Activated CD8-positive, alpha-beta T cell treated with anti-CD3 and anti-CD28 coated beads for 36 hours (primary cell): ENCODE measurements around the gene FAR2. TPM values are rescaled to one million over a fixed set of nuclear protein-coding genes. Genes with fewer than 3 reads are reported as not detected.
A peak's percentile ranks its signal among the peaks of the same experiment; 100 is the strongest.

Source experiments
- ATAC-seq: fragments of 200-7000 bp; cut with Tn5 transposase; one replicate; pipeline ENCODE4 v1.10.0; 2021; ENCODE audit warnings: mild to moderate bottlenecking, moderate library complexity
- CTCF ChIA-PET: fragments of 350-600 bp; sonication (Branson Sonifier 250); formaldehyde crosslinking; loops from one replicate; lab custom pipeline; 2021; ENCODE audit warnings: antibody characterized with exemption; lab: Charles Lee
- POLR2A ChIA-PET: fragments of 350-600 bp; sonication (Branson Sonifier 250); formaldehyde crosslinking; loops from one replicate; lab custom pipeline; 2021; ENCODE audit warnings: antibody characterized with exemption; lab: Charles Lee
- DNase-seq: peaks from one replicate; pipeline ENCODE4 v3.0.0-alpha.2; 2020
- H3K27ac Mint-ChIP-seq: one replicate; pipeline ENCODE4 v1.8.0; 2021; ENCODE audit warnings: mild to moderate bottlenecking, mixed read lengths
- H3K27me3 Mint-ChIP-seq: one replicate; pipeline ENCODE4 v1.8.0; 2021; ENCODE audit warnings: mixed read lengths
- H3K36me3 Mint-ChIP-seq: one replicate; pipeline ENCODE4 v1.8.0; 2021; ENCODE audit warnings: low read depth, mixed read lengths
- H3K4me1 Mint-ChIP-seq: one replicate; pipeline ENCODE4 v1.8.0; 2021; ENCODE audit warnings: low read depth, mixed read lengths
- H3K4me3 Mint-ChIP-seq: one replicate; pipeline ENCODE4 v1.8.0; 2021; ENCODE audit warnings: mild to moderate bottlenecking, moderate library complexity, mixed read lengths
- H3K9me3 Mint-ChIP-seq: one replicate; pipeline ENCODE4 v1.8.0; 2021; ENCODE audit warnings: mixed read lengths
- intact Hi-C: fragments of 100-400 bp; cut with micrococcal nuclease; formaldehyde crosslinking; loops from one replicate; pipeline ENCODE4 v1.10.0; 2022
- total RNA-seq, 2 experiments: library from RNA; stranded (reverse); gene quantifications; one replicate each; pipeline ENCODE4 v1.2.3, GENCODE V29; 2021
- TF ChIP-seq, protein P1 (sequence below): fragments of 200-600 bp; IDR thresholded peaks from one replicate; pipeline ENCODE4 v1.8.0; 2022; ENCODE audit warnings: antibody characterized with exemption, mild to moderate bottlenecking

The FAR2 gene
- total RNA-seq, 2 experiments from 2014 or later: 6.0 to 7.0 TPM

DNA sequence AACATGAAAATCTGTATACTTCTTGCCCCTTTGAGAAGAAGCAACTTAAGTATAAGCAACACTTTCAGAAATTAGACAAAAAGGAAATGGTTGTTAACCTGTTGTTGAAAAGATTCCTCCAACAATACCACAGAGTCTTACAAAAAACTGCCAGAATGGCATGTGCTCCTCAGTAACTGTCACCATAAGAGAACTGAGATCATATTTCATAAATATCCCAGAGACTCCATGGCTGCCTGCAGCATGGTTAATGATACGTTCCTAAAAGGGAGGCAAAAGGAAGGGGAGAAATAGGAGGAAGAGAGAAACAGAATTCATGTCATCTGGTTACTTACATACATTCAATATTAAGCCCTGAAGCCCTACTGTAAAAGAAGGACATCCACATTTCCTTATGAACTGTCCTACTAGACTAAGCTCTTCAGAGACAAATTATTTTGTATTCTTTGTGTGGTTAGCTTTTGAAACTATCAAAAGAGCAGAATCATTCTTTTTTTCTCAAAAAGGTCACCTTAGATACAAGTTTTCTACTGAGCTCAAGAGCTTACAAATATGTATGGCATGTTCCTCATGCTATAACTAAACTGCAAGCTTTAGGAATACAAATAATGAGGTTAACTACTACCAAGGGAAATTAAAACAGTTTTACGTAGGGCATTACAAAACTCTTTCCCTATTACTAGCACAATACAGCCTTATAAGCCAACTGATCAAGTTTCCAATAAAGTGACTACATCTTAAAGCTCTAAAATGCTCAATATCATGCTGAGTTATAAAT is 194.1 kb downstream of the FAR2 start:
- Mint-ChIP-seq H3K27ac (no peak overlapping the region), H3K4me3 (no peak overlapping the region), H3K27me3 (no peaks in the 10 kb centered on the region), H3K36me3 (peaks cover 18% of the 10 kb centered on the region), H3K4me1 (peaks cover 7% of the 10 kb centered on the region), H3K9me3 (no peaks in the 10 kb centered on the region)
- POLR2A ChIA-PET: interaction anchor here (0.6 to 0.7 kb wide), 2 partner anchors 106 to 178 kb away, joined by 3 read pairs; no protein-coding TSS in a partner anchor
- ATAC-seq: no peak
- intact Hi-C loops: no loop called here
- CTCF ChIA-PET: interaction anchor here (0.8 kb wide), 1 partner anchor 26 kb away, joined by 4 read pairs; no protein-coding TSS in a partner anchor
- no peak for DNase-seq
- TF ChIP-seq, protein P1, sequence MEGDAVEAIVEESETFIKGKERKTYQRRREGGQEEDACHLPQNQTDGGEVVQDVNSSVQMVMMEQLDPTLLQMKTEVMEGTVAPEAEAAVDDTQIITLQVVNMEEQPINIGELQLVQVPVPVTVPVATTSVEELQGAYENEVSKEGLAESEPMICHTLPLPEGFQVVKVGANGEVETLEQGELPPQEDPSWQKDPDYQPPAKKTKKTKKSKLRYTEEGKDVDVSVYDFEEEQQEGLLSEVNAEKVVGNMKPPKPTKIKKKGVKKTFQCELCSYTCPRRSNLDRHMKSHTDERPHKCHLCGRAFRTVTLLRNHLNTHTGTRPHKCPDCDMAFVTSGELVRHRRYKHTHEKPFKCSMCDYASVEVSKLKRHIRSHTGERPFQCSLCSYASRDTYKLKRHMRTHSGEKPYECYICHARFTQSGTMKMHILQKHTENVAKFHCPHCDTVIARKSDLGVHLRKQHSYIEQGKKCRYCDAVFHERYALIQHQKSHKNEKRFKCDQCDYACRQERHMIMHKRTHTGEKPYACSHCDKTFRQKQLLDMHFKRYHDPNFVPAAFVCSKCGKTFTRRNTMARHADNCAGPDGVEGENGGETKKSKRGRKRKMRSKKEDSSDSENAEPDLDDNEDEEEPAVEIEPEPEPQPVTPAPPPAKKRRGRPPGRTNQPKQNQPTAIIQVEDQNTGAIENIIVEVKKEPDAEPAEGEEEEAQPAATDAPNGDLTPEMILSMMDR: no peak

DNA sequence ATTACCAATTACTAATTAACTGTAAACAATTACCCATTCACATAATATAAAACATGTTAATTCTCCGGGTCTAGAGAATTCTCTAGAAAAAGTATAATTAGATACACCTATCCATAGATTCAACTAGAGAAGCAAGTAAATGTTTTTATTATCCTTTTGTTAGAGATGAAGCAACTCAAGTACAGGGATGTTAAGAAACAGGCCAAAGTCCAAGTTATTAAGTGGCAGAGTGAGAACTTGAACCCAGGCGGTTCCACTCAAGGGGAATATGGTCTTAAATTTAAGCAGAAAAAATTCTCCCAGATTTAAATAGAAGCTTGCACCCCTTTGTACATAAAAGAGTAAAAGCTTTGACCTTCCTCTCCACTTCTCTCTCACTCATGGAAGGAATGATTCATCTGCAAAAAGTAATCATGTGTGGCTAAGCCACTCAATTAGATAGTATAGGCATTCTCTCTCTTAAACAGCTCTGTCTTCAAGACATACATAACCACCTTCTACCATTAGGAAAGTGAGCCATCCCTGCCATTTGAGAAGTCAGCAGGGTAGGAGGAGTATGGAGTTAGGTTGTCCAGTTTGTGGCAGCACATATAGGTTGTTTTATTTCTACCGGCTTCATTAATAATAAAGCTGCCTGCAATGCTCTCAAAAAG is 197.8 kb downstream of the FAR2 start:
- no peak overlapping the region for H3K27ac Mint-ChIP-seq
- peaks cover 15% of the 10 kb centered on the region for H3K36me3 Mint-ChIP-seq
- DNase-seq (no peak), ATAC-seq (peak; percentile 72)
- ChIA-PET POLR2A (no interaction called here), CTCF (interaction anchor here (1.0 to 1.7 kb wide), 2 partner anchors 18 to 21 kb away, joined by 3 to 5 read pairs; no protein-coding TSS in a partner anchor)
- TF ChIP-seq, protein P1: no peak
- H3K27me3 Mint-ChIP-seq: no peaks in the 10 kb centered on the region
- intact Hi-C loops: no loop called here
- H3K4me3 Mint-ChIP-seq: no peak overlapping the region
- peaks cover 7% of the 10 kb centered on the region for H3K4me1 Mint-ChIP-seq
- no peaks in the 10 kb centered on the region for H3K9me3 Mint-ChIP-seq

DNA sequence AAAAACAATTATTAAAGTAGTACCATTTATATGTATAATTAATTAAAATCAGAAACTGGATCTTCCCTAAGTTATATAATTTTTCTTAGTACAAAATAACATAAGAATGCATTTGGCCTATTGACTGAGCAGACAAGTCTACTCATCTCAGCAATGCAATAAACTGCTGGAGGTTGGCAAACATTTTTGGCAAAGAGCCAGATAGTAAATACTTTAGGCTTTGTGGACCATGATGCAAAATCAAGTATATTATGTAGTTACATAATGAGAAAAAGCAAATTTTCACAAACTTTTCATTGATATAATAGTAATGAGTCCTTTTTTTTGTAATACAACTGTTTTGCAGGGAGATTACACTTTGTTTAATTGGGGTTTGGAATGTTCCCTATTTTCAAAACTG is 201.0 kb downstream of the FAR2 start:
- Mint-ChIP-seq H3K36me3 (peaks cover 10% of the 10 kb centered on the region), H3K27me3 (no peaks in the 10 kb centered on the region), H3K27ac (no peak overlapping the region), H3K4me3 (no peak overlapping the region), H3K9me3 (no peaks in the 10 kb centered on the region), H3K4me1 (peaks cover 7% of the 10 kb centered on the region)
- DNase-seq (no peak), ATAC-seq (no peak)
- TF ChIP-seq, protein P1: no peak
- intact Hi-C loops: no loop called here
- ChIA-PET CTCF (no interaction called here), POLR2A (no interaction called here)

DNA sequence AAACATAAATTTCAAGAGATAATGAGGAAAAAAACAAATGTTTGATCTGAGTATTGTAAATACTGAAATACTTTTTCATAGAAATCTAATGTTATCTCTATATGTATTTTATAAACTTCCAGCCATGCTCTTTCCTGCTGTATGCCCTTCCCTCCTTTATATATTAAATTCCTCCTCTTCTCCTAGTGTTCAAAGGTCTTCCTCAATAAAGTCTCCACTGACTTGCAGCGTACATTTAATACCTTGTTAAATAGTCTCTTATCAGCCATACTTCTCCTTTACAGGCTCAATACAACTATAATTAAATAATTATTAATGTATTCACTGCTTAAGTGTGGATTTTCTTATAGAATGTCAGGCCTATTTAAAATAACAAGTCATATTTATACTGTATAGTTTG is 205.9 kb downstream of the FAR2 start:
- no peak for DNase-seq
- CTCF ChIA-PET: no interaction called here
- intact Hi-C loops: no loop called here
- H3K4me3 Mint-ChIP-seq: no peak overlapping the region
- no peaks in the 10 kb centered on the region for H3K27me3 Mint-ChIP-seq
- peaks cover 19% of the 10 kb centered on the region for H3K36me3 Mint-ChIP-seq
- no peaks in the 10 kb centered on the region for H3K9me3 Mint-ChIP-seq
- TF ChIP-seq, protein P1: no peak
- POLR2A ChIA-PET: interaction anchor here (0.6 kb wide), 1 partner anchor 13 kb away, joined by 3 read pairs; no protein-coding TSS in a partner anchor
- no peak for ATAC-seq
- no peak overlapping the region for H3K27ac Mint-ChIP-seq
- H3K4me1 Mint-ChIP-seq: no peaks in the 10 kb centered on the region

DNA sequence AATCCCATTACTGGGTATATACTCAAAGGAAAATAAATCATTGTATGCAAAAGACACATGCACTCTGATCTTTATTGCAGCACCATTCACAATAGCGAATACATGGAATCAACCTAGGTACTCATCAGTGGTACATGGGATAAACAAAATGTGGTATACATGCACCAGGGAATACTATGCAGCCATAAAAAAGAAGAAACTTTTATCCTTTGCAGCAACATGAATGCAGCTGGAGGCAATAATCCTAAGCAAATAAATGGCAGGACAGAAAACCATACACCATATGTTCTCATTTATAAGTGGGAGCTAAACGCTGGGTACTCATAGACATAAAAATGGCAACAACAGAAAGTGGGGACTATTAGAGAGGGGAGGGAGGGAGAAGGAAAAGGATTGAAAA is 216.0 kb downstream of the FAR2 start:
- TF ChIP-seq, protein P1: no peak
- intact Hi-C loops: no loop called here
- no peak overlapping the region for H3K27ac Mint-ChIP-seq
- POLR2A ChIA-PET: no interaction called here
- peaks cover 36% of the 10 kb centered on the region for H3K36me3 Mint-ChIP-seq
- ATAC-seq: no peak
- no peak for DNase-seq
- no peaks in the 10 kb centered on the region for H3K27me3 Mint-ChIP-seq
- CTCF ChIA-PET: interaction anchor here (1.0 kb wide), 1 partner anchor 18 kb away, joined by 3 read pairs; no protein-coding TSS in a partner anchor
- H3K4me3 Mint-ChIP-seq: no peak overlapping the region
- H3K4me1 Mint-ChIP-seq: peaks cover 8% of the 10 kb centered on the region
- peaks cover 6% of the 10 kb centered on the region for H3K9me3 Mint-ChIP-seq
